Measurements from ENCODE around the gene FGD6.

DNA sequence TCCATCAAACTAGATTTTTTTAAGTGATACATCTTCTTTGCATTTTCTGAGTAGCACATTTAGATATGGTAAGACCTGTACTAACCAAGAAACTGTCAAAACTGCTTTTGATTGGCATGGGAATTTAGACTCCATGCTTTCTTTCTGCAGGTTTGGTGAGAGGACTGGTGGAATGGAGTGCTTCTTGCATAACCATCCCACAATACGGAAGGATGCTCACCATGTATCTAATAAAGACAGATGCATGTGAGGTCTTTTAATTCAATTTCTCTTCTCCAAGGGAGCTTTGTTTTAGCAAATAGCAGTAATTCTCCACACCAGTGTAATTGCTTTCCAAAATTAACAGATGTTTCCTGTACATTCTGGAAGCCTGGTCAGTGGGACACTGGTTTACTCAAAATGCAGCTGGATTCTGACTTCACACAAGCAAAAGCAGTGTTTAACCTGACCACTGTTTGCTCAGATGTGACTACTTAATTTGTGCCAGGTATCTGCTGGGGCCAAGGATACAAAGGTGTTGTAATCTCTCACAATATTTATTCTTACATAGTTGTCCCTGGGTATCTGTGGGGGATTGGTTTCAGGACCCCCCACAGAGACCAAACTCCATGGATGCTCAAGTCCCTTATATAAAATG is 26.1 kb downstream of the FGD6 start:
- TF ChIP-seq, protein P1, sequence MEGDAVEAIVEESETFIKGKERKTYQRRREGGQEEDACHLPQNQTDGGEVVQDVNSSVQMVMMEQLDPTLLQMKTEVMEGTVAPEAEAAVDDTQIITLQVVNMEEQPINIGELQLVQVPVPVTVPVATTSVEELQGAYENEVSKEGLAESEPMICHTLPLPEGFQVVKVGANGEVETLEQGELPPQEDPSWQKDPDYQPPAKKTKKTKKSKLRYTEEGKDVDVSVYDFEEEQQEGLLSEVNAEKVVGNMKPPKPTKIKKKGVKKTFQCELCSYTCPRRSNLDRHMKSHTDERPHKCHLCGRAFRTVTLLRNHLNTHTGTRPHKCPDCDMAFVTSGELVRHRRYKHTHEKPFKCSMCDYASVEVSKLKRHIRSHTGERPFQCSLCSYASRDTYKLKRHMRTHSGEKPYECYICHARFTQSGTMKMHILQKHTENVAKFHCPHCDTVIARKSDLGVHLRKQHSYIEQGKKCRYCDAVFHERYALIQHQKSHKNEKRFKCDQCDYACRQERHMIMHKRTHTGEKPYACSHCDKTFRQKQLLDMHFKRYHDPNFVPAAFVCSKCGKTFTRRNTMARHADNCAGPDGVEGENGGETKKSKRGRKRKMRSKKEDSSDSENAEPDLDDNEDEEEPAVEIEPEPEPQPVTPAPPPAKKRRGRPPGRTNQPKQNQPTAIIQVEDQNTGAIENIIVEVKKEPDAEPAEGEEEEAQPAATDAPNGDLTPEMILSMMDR (IDR thresholded peaks at IDR 0.05) = no peak
- no peak for TF ChIP-seq EZH2 (IDR thresholded peaks at IDR 0.05; ENCODE audit: borderline replicate concordance, insufficient read depth, low read depth, low read length, poor library complexity, severe bottlenecking)
